B cell (primary cell): Measurements from ENCODE around the gene TBCD.
"Not testable (repeated sequence)": the region's sequence is repeated elsewhere in the genome, so short reads cannot be mapped to it uniquely, and the experiment has no call there.

Experiments used
- CTCF ChIP-seq: fragments of 200-600 bp; IDR thresholded peaks from one replicate; pipeline ENCODE4 v1.8.0; 2022; ENCODE audit warnings: antibody characterized with exemption, mild to moderate bottlenecking
- EZH2 ChIP-seq: IDR thresholded peaks from 2 replicates; pipeline ENCODE4 v1.6.1; 2012; ENCODE audit warnings: borderline replicate concordance, low read depth, mild to moderate bottlenecking, moderate library complexity, low read length; ENCODE audit not compliant: insufficient read depth, poor library complexity, severe bottlenecking

GRCh38 chr17:82984249-82984617 lies 232.4 kb downstream of the TBCD start:
- TF ChIP-seq CTCF, EZH2: not testable (repeated sequence)
